ENCODE data around the gene PLEKHA8.

Gene PLEKHA8

DNA sequence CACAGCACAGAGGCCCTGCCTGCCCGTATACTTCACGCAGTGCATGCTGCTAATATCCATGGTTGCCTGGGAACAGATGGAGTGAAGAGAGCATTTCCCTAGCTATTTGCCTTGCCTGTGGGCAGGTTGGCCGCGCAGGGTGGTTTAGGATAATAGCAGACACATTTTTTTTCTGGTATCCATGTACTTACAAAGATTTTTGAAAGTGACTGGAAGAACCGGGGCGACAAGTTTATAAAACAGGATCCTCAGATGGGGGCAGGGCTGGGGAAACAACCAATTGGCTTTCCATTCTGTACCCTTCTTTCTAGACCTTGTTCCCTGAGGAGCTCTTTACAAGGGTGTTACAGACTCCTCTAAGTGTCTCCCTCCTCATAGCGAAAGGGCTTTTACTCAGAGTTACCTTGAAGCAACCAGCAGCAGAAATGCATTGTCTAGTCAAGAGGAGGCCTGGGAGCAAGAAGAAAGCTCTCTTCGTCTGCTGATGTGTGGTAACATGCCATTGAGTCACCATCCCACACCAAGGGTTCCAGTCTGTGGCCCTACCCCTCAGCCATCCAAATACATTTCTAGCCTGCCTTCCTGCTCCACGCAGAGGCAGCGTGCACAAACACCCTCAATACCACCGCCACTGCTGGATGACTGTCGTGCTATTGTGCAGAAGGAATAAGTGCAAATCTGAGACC, 138.1 kb downstream of the PLEKHA8 start:
- H3K4me3 ChIP-seq (replicated peaks; ENCODE audit: low read depth, low read length), result no peak overlapping the region
- H3K36me3 ChIP-seq (ENCODE audit: control insufficient read depth, insufficient read depth, low read length), result no peaks in the 10 kb centered on the region
- DNase-seq (ENCODE audit: extremely low read depth, insufficient read length), result no peak
- H3K27me3 ChIP-seq (replicated peaks; ENCODE audit: control insufficient read depth, insufficient read depth, low read length), result no peaks in the 10 kb centered on the region; the same call in 1 of the 2 replicates
- TF ChIP-seq, protein P1, sequence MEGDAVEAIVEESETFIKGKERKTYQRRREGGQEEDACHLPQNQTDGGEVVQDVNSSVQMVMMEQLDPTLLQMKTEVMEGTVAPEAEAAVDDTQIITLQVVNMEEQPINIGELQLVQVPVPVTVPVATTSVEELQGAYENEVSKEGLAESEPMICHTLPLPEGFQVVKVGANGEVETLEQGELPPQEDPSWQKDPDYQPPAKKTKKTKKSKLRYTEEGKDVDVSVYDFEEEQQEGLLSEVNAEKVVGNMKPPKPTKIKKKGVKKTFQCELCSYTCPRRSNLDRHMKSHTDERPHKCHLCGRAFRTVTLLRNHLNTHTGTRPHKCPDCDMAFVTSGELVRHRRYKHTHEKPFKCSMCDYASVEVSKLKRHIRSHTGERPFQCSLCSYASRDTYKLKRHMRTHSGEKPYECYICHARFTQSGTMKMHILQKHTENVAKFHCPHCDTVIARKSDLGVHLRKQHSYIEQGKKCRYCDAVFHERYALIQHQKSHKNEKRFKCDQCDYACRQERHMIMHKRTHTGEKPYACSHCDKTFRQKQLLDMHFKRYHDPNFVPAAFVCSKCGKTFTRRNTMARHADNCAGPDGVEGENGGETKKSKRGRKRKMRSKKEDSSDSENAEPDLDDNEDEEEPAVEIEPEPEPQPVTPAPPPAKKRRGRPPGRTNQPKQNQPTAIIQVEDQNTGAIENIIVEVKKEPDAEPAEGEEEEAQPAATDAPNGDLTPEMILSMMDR (IDR thresholded peaks at IDR 0.05; ENCODE audit: insufficient read depth, low read length, poor library complexity, severe bottlenecking), result no peak

DNA sequence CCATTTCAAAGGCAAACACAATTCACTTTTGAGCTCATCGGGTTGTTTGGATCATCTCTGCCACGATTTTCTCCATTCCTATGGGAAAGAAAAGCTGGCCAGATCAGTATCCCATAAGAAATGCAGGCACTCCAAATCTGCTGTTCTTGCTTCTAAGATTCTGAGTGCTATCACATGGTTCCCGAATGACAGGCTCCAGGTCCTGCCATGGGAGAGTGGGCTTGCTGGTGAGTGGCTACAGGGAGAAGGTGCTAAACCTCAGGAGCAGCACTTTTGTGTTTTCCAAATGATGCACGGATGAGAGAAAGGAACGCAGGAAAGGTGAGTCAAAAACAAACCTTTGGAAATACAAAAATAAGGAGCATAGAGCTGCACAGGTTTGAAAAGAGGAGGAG, 138.6 kb downstream of the PLEKHA8 start:
- H3K4me3 ChIP-seq (replicated peaks; ENCODE audit: low read depth, low read length), result no peak overlapping the region
- TF ChIP-seq, protein P1 (IDR thresholded peaks at IDR 0.05; ENCODE audit: insufficient read depth, low read length, poor library complexity, severe bottlenecking), result no peak
- no peak for DNase-seq (ENCODE audit: extremely low read depth, insufficient read length)
- H3K36me3 ChIP-seq (ENCODE audit: control insufficient read depth, insufficient read depth, low read length), result no peaks in the 10 kb centered on the region
- no peaks in the 10 kb centered on the region; the same call in 1 of the 2 replicates for H3K27me3 ChIP-seq (replicated peaks; ENCODE audit: control insufficient read depth, insufficient read depth, low read length)

DNA sequence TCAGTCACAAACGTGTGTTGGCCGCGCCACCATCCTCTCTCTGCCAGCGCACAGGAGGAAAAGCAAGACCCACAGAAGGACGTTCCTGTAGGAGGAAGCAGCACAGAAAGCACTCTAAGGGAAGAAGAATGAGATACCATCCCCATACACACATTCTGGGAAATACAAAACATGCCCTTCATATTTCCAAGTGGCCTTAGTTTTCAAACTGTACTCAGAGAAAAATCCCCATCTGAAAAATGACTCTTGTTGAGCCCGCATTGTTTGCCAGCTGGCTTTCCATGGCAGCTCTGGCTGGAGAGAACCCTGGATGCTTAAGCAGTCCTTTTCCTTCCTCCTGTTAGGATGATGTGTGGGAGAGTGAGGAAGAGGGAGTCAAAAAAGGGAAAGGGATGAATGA, 139.7 kb downstream of the PLEKHA8 start:
- DNase-seq (ENCODE audit: extremely low read depth, insufficient read length), result no peak
- no peaks in the 10 kb centered on the region for H3K36me3 ChIP-seq (ENCODE audit: control insufficient read depth, insufficient read depth, low read length)
- no peaks in the 10 kb centered on the region; the same call in 1 of the 2 replicates for H3K27me3 ChIP-seq (replicated peaks; ENCODE audit: control insufficient read depth, insufficient read depth, low read length)
- TF ChIP-seq, protein P1 (IDR thresholded peaks at IDR 0.05; ENCODE audit: insufficient read depth, low read length, poor library complexity, severe bottlenecking), result no peak
- no peak overlapping the region for H3K4me3 ChIP-seq (replicated peaks; ENCODE audit: low read depth, low read length)

GRCh38 chr7:30168835-30169573, 140.8 kb downstream of the PLEKHA8 start:
- no peak for DNase-seq (ENCODE audit: extremely low read depth, insufficient read length)
- TF ChIP-seq, protein P1 (IDR thresholded peaks at IDR 0.05; ENCODE audit: insufficient read depth, low read length, poor library complexity, severe bottlenecking), result no peak
- no peak overlapping the region for H3K4me3 ChIP-seq (replicated peaks; ENCODE audit: low read depth, low read length)

DNA sequence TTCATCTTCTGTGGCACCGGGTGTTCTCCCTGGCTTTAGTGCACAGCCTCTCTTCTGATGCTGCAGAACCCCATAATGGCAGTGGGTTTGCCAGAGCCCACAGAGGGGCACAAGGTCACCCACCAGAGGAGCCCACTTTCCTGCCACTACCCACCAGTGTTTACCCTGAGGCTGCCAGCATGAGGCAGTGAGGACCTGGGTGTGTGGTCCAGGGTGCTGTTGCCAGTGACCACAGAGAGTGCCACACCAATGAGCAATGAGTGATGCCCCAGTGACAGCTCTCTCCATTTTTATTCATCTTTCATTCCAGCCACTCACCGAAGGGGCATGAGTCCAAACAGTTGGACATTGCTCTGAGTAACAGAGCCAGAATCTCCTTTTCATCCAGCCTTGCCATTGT, 141.4 kb downstream of the PLEKHA8 start:
- Histone ChIP-seq H3K4me3 (replicated peaks; ENCODE audit: low read depth, low read length) (no peak overlapping the region), H3K27me3 (replicated peaks; ENCODE audit: control insufficient read depth, insufficient read depth, low read length) (no peaks in the 10 kb centered on the region; the same call in 1 of the 2 replicates), H3K36me3 (ENCODE audit: control insufficient read depth, insufficient read depth, low read length) (no peaks in the 10 kb centered on the region)
- no peak for DNase-seq (ENCODE audit: extremely low read depth, insufficient read length)
- TF ChIP-seq, protein P1 (IDR thresholded peaks at IDR 0.05; ENCODE audit: insufficient read depth, low read length, poor library complexity, severe bottlenecking), result no peak

More at GRCh38 chr7:30168835-30169573, 140.8 kb downstream of the PLEKHA8 start:
- H3K36me3 ChIP-seq (ENCODE audit: control insufficient read depth, insufficient read depth, low read length), result no peaks in the 10 kb centered on the region
- no peaks in the 10 kb centered on the region; the same call in 1 of the 2 replicates for H3K27me3 ChIP-seq (replicated peaks; ENCODE audit: control insufficient read depth, insufficient read depth, low read length)

Data from GM06990 (cell line).